GM18867 (cell line): ENCODE results near the gene GIMAP2.
A peak's percentile ranks its signal among the peaks of the same experiment; 100 is the strongest.
"Not testable (repeated sequence)": the region's sequence is repeated elsewhere in the genome, so short reads cannot be mapped to it uniquely, and the experiment has no call there.

Source experiments
- ATAC-seq: cut with Tn5 transposase; IDR thresholded peaks from one replicate; pipeline ENCODE4 v1.9.1; 2021; ENCODE audit warnings: mild to moderate bottlenecking, moderate library complexity; ENCODE audit not compliant: unreplicated experiment

GIMAP2 gene

DNA sequence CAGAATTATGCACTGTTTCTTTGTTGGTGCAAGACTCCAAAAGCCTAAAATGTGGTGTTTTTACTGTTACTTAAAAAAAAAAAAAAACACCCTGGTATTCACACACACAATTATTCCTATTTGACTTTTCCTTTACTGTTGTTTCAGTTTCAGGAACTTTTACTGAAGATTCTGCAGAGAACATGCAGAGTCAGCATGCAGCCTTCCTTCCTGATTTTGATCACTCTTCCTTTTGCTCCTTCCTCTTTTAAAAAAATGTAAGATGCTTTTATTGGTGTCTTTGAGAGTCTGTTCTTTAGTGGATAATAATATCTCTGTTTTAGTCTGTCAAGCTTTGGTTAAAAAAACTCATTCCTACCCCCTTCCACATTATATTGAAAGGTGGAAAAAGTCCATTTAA, 9.2 kb upstream of the GIMAP2 start:
- not testable (repeated sequence) for ATAC-seq

DNA sequence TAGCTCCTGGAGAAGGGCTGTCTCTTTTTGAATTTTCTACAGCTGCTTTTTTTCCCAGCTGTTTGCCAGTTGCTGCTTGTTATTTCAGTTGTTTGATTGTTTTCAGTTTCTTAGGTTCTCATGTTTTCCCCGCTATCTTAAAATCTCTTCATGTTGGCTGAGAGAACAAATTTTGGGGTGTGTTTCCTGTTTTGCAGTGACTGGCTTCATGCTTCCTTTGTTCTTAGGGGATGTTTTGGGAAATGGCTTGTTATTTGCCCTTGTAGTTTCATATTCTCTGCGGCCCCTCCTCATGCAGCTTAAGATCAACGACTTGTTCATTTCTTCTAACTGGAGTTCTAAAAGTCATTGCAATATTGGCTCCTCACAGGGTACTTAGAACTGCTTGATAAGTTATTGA, 8.7 kb upstream of the GIMAP2 start:
- not testable (repeated sequence) for ATAC-seq

DNA sequence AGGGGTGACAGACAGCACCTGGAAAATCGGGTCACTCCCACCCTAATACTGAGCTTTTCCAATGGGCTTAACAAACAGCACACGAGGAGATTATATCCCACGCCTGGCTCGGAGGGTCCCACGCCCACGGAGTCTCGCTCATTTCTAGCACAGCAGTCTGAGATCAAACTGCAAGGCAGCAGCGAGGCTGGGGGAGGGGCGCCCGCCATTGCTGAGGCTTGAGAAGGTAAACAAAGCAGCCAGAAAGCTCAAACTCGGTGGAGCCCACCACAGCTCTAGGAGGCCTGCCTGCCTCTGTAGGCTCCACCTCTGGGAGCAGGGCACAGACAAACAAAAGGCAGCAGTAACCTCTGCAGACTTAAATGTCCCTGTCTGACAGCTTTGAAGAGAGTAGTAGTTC, 6.9 kb upstream of the GIMAP2 start:
- not testable (repeated sequence) for ATAC-seq

DNA sequence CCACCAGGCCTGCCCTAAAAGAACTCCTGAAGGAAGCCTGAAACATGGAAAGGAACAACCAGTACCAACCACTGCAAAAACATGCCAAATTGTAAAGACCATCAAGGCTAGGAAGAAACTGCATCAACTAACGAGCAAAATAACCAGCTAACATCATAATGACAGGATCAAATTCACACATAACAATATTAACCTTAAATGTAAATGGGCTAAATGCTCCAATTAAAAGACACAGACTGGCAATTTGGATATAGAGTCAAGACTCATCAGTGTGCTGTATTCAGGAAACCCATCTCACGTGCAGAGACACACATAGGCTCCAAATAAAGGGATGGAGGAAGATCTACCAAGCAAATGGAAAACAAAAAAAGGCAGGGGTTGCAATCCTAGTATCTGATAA, 5.1 kb upstream of the GIMAP2 start:
- ATAC-seq = not testable (repeated sequence)

DNA sequence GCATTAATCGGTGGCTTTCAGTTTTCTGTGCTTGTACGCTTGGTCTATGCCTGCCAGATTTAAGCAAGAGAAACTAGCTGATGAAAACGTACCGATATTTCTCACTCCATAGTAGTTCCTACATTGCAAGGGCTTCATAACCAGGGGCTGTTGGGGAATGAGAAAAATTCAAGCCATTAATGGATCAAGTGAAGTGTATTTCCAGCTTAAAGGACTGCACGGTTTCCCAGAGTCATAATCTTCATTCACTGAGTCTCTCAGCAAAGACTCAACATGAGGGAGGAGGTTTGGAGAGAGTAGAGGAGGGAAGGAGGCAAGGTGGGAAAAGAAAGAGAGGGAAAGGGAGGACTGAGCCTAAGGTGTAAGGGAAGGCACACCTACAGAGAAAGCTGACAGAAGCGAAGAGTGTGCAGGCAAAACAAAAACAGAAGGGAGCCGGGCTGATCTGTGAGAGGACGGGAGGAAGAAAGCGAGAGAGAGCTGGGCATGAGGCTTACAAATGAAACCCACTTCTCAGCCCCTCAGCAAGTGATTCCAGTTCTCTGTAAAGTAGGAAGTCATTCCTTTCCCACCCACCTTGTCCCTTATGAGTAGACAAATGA, 625 bp downstream of the GIMAP2 start:
- peak; percentile 29 for ATAC-seq

DNA sequence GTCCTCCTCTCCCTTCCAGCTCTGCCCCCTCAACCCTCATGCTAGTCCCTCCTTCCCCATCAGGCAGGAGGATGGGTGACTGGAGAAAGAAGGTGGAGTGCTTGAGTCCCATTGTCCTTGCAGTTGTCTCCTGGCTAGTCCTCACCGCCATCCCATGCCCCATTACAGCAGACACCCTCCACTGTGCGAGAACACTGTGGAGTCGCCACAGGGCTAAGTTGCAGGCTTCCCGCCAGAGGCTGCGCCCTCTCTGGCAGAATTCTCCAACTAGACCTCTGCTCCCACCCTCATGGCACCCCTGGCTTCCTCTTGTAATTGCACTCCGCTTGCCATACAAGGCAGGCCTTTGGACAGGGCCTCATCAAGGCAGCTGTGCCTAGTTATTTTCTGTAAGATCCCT, 3.1 kb downstream of the GIMAP2 start:
- ATAC-seq = no peak

DNA sequence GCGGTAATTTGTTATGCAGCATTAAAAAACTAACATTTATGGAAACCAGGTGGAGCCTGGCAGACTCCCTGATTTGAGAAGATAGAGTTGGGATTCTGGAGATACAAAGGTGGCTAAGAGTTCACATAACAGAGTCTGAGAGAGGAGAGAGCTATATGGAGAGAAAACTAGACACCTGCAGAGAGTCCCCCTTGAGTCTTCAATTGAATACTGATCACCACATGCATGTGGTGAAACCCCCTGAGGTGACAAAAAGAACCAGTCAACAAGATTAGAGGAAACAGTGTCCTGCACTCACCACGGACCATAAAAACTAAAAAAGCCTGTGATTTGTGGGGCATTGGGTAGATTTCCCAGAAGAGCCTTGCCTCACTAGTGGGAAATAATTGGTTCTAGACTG, 10.1 kb downstream of the GIMAP2 start:
- no peak for ATAC-seq

DNA sequence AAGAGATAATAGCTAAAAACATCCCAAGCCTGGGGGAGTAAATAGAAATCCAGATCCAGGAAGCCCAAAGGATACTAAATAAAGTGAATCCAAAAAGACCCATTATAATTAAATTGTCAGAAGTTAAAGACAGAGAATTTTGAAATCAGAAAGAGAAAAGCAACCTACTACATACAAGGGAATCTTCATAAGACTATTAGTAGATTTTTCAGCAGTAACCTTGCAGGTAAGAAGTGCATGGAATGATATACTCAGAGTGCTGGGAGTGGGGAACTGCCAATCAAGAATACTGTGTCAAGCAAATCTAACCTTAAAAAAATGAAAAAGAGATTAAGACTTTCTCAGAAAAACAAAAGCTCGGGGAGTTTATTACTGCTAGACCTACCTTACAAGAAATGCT, 17.7 kb downstream of the GIMAP2 start:
- ATAC-seq = no peak

DNA sequence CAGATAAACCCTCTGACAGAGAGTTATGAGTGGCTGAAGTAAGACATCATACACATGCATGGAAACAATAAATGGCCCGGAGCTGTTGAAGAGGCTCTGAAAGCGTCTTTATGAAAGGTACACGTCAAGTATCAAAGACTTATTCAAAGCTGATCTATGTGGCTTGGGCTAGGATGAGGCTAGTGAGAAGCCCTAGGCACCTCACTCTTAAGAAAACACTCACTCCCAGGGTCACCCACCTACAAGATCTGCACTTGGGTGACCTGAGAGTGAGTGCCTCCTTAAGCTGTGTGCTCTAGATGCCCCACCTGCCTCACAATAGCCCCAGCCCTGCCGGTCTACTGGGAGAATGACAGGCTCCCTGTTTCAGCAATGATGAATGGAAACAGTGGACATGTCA, 29.8 kb downstream of the GIMAP2 start:
- no peak for ATAC-seq

DNA sequence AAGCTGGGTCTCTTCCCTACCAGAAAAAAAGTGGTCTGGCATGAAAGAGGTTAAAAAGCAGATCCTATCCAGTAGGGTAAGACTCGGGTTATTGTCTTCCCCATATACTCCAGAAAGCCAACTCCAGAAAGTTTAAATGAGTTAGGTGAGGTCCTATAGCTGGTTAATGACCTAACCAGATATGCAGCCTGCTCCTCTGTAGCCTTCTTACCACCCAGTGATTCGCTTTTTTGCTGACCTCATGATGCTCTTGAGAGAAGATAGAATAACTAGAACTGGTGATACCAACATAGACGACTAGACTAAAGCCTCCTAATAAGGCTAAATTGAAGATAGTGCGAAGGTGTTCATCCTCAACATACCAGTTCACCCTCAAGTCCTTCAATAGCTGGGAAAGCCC, 30.2 kb downstream of the GIMAP2 start:
- ATAC-seq = no peak

DNA sequence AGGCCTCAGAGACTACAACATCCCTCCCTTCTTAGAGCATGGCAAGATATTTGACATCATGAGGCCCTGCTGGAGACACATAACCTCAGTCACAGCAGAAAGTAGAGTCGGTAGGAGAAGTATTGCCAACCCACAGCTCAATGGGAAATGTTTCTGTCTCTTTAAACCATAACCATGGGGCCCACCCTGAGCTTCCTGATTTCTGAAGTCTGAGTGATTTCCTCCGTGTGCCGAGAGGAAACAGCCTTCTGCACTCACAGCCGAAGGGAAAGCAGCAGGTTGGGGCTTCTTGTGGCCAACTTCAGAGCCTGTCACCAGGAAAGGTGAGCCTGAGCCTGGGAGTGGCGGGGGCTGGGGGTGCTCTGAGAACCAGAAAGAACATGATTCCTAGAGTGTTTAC, 30.9 kb downstream of the GIMAP2 start, which contains the start of gene GIMAP1:
GIMAP1 (plus strand) TSS at position 246 of the 400 bp plus-strand sequence. CDS start 2,435 bp downstream, outside the sequence.
- peak; percentile 46 for ATAC-seq

DNA sequence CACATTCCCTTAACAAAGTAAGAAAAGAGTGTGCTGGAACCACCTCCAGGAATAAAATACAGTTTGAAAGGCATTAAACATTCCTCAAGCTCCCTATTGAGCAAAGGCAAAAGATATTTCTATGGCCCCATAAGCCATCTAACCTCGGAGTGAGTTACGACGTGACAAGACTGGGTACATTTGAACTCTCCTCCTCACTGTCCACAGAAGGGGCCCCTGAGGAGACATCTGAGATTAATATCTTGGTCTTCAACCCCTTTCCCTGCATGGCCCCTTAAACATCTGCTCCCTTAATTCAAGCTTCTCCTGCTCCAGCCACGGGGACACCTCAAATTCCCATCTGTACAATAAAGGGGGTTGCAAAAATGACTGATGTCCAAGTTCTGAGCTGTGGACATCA, 31.4 kb downstream of the GIMAP2 start:
- no peak for ATAC-seq

DNA sequence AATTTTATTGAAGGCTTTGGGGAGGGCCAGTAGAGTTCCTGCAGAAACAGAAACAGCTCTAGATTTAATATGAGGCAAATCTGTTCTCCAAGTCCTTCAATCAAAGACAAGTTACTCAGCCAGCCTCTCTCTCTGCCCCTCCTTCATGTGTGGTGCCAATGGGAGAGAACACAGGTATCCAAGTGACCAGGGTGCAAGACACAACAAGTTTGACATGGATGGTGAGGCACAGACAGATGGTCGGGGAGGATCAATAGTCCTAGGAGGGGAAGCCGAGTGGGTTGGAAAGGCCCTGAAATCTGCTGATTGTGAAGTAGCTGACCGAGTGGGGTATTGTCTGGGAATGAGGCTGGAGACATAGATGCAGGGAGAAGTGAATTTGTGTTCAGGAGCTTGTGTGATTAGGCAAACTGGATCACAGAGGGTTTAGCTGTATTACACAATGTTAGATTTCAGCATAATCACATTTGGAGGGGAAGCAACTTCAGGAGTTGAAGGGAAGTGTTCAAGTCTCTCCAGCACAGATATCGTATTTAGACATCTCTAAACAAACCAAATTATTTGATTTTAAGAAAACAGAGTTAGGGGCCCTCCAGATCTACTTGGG, 32.4 kb downstream of the GIMAP2 start:
- no peak for ATAC-seq

DNA sequence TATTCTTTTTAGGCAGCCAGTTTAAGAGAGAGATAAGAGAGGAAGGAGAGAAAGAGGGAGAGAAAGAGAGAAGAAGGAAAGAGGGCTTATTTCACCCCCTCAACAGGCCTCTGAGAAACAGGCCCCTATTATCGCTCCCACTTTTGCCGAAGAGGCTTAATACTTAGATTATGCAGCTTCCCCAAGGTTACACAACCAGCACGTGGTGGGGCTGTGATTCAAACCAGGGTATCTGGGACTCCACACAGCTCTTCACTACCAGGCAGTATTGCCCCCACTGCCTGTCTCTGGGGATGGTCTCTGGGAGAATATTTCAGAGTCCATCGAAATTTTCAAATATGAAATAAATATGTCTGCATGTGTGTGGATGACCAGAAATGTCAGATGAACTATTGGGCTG, 33.9 kb downstream of the GIMAP2 start:
- ATAC-seq = no peak

DNA sequence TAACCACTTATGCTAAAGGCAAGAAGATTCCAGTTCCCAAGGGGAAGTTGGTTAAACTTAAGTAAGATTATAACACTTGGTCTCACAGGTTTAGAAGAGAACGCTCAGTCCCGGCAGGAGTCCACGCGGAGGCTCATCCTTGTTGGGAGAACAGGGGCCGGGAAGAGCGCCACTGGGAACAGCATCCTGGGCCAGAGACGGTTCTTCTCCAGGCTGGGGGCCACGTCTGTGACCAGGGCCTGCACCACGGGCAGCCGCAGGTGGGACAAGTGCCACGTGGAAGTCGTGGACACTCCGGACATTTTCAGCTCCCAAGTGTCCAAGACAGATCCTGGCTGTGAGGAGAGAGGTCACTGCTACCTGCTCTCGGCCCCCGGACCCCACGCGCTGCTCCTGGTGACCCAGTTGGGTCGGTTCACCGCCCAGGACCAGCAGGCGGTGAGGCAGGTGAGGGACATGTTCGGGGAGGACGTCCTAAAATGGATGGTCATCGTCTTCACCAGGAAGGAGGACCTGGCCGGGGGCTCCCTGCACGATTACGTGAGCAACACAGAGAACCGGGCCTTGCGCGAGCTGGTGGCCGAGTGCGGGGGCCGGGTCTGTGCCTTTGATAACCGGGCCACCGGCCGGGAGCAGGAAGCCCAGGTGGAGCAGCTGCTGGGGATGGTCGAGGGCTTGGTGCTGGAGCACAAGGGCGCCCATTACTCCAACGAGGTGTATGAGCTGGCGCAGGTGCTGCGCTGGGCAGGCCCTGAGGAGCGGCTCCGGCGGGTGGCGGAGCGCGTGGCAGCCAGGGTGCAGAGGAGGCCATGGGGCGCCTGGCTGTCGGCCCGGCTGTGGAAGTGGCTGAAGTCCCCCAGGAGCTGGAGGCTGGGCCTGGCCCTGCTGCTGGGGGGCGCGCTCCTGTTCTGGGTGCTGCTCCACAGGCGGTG, 34.7 kb downstream of the GIMAP2 start:
- ATAC-seq = no peak

DNA sequence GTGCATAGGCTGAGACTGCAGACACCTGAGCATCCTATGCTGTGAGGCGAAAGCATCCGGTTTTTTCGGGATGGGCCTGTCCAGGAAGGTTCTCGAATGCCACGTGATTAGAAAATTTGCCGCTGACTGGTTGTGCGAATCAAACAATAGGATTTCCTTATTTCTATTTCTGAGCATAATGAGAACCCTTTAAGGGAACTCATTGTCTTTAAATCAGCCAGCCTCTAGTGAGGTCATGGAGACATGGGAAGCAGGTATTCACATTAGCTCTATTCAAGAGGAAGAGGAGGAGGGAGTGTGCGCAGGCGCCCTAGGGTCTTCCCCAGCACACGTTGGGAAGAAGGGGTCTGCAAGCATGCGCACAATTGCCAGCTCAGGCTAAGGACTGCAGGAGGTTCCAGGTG, 36.5 kb downstream of the GIMAP2 start:
- ATAC-seq = no peak

DNA sequence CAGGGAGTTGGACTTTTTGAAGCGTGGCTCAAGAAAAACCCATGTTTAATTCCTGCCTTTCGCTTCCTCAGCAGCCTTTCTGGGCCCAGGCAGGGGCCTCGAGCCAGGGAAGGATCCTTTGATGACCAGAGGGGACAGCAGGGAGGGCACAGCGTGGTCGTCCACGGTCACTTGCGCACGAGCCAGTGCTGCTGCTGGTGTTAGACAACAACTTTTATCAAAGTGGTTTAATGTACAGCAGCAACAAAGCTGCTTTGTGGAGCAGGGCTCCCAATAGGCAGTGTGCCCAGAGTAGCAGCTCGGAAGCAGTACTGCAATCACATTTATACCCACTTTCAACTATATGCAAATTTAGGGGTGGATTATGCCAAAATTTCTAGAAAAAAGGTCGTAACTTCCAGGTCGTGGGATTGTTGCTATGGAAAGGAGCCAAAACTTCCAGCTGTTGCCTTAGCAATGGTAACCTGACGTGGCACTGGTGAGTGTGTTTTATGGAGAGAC, 37.0 kb downstream of the GIMAP2 start:
- no peak for ATAC-seq

DNA sequence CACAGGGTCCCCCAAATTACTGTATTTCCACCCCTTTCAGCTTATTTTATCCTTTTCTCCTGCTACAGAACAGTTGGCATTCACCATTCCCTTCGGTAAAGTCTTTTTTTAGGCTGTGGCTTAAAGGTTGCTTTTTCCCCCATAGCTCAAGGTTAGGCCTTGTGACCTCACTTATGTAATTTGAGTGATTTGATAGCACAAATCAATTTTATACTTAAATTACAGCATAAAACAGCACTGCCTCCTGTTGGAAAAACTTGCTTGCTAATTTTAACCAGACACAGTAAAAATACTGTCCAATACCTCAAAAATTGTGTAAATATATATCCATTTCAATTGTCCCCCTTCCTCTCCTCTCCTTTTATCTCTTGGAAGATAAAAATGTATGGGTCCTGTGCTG, 38.0 kb downstream of the GIMAP2 start:
- ATAC-seq = no peak

DNA sequence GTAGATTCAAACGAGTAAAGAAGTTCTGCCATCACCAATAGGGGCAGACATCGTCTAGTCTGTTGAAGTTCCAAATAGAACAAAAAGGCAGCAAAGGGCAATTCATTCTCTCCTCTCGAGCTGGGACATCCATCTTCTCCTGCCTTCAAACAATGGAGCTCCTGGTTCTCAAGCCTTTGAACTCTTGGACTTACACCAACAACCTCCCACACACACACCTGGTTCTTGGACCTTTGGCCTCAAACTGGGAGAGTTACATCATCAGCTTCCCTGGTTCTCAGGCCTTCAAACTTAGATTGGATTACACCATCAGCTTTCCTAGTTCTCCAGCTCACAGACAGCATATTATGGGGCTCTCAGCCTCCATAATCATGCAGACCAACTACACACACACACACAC, 41.9 kb downstream of the GIMAP2 start:
- no peak for ATAC-seq

DNA sequence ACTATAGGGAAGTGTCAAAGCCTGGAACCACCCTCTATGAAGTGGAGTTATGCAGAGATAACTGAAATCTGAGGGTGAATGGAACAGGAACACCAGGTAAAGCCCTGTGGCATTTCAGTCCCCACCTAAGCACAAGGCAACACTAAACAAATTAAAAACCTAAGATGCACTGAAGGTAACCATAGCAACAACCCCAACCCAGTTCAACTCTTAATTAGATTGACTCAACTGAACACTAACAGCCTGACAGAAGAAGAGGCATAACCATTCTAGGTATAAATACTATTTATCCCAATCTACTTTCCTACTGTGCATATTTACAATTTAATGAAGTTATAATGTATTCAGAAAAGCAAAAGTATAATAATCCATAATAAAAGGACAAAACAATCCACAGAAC, 42.5 kb downstream of the GIMAP2 start:
- ATAC-seq = no peak

DNA sequence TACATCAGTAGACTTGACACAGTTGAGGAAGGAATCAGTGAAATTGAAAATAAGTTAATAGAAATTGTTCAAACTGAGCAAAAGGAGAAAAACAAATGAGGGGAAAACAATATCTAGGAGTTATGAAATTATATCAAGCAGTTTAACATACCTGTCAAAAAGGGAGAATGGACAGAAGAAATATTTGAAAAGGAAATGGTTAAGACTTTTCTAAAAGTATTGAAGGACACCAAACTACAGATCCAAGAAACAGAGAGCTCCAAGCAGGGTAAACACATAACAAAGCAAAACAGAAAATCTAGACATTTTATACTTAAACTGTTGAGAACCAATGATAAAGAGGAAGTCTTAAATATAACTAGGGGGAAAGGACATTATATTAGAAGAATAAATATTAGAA, 43.1 kb downstream of the GIMAP2 start:
- no peak for ATAC-seq

DNA sequence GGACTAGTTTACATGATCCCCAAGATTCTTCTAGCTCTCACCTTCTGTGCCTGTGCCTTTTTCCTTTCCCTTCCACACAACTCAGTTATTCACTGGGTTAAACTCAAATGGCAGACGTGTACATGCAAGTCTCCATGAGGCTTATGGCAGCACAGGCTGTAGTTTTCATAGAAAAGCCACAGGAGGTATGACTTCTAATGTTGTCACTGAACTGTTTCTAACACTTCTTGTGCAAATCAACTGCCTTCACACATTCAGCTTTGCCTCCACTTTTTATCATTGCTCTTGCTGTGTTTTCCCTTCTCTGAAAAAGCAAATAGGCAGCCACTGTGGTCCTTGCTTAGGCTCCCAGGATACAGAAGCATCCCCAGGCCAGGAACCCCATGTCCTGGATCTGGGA, 46.4 kb downstream of the GIMAP2 start:
- ATAC-seq = no peak
